ENCODE data around the gene HPSE2.

HPSE2 gene

GRCh38 chr10:98525969-98526368 lies 709.7 kb downstream of the HPSE2 start:
- no peak overlapping the region for H3K4me2 ChIP-seq (ENCODE audit: low read depth, low read length, poor library complexity, severe bottlenecking)
- H3K36me3 ChIP-seq (ENCODE audit: low read length), result no peaks in the 10 kb centered on the region
- no peak overlapping the region for H2AFZ ChIP-seq (ENCODE audit: low read depth, low read length, severe bottlenecking)
- no peaks in the 10 kb centered on the region for H3K27me3 ChIP-seq (ENCODE audit: low read length)
- no peak overlapping the region for H3K27ac ChIP-seq (ENCODE audit: low read depth, low read length)
- H3F3A ChIP-seq (ENCODE audit: insufficient read depth), result no peaks in the 10 kb centered on the region
- no peaks in the 10 kb centered on the region for H3K9me3 ChIP-seq (ENCODE audit: insufficient read depth, low read length)
- H4K20me1 ChIP-seq (ENCODE audit: low read depth, low read length), result no peaks in the 10 kb centered on the region
- TF ChIP-seq CTCF (IDR thresholded peaks at IDR 0.05; ENCODE audit: insufficient read depth, low read length, poor library complexity, severe bottlenecking) (no peak), EZH2phosphoT487 (conservative IDR thresholded peaks at IDR 0.05; ENCODE audit: low read length) (no peak)
- H3K79me2 ChIP-seq (ENCODE audit: insufficient read depth, low read length), result no peaks in the 10 kb centered on the region
- no peak overlapping the region for H3K4me3 ChIP-seq (ENCODE audit: insufficient read depth, low read length, poor library complexity, severe bottlenecking)
- no peak overlapping the region for H3K9ac ChIP-seq (ENCODE audit: low read length)
- no peaks in the 10 kb centered on the region for H3K9me2 ChIP-seq (replicated peaks; ENCODE audit: insufficient read depth, low read length)

- H2AFZ ChIP-seq (ENCODE audit: low read depth, low read length, severe bottlenecking), result no peak overlapping the region
Observed at GRCh38 chr10:98524124-98524523, 711.5 kb downstream of the HPSE2 start.

GRCh38 chr10:98519841-98520240 lies 715.8 kb downstream of the HPSE2 start:
- Histone ChIP-seq H2AFZ (ENCODE audit: low read depth, low read length, severe bottlenecking) (no peak overlapping the region), H3K4me3 (ENCODE audit: insufficient read depth, low read length, poor library complexity, severe bottlenecking) (no peak overlapping the region), H3K79me2 (ENCODE audit: insufficient read depth, low read length) (no peaks in the 10 kb centered on the region), H3K9ac (ENCODE audit: low read length) (no peak overlapping the region), H3K27me3 (ENCODE audit: low read length) (no peaks in the 10 kb centered on the region), H3K27ac (ENCODE audit: low read depth, low read length) (no peak overlapping the region), H3K9me2 (replicated peaks; ENCODE audit: insufficient read depth, low read length) (no peaks in the 10 kb centered on the region), H4K20me1 (ENCODE audit: low read depth, low read length) (no peaks in the 10 kb centered on the region), H3K9me3 (ENCODE audit: insufficient read depth, low read length) (no peaks in the 10 kb centered on the region), H3K36me3 (ENCODE audit: low read length) (no peaks in the 10 kb centered on the region), H3F3A (ENCODE audit: insufficient read depth) (no peaks in the 10 kb centered on the region), H3K4me2 (ENCODE audit: low read depth, low read length, poor library complexity, severe bottlenecking) (no peak overlapping the region)
- TF ChIP-seq EZH2phosphoT487 (conservative IDR thresholded peaks at IDR 0.05; ENCODE audit: low read length) (no peak), CTCF (IDR thresholded peaks at IDR 0.05; ENCODE audit: insufficient read depth, low read length, poor library complexity, severe bottlenecking) (no peak)

More at GRCh38 chr10:98524124-98524523, 711.5 kb downstream of the HPSE2 start:
- Histone ChIP-seq H3K36me3 (ENCODE audit: low read length) (no peaks in the 10 kb centered on the region), H3K27ac (ENCODE audit: low read depth, low read length) (no peak overlapping the region), H3K4me2 (ENCODE audit: low read depth, low read length, poor library complexity, severe bottlenecking) (no peak overlapping the region), H3F3A (ENCODE audit: insufficient read depth) (no peaks in the 10 kb centered on the region), H3K9ac (ENCODE audit: low read length) (no peak overlapping the region), H3K9me2 (replicated peaks; ENCODE audit: insufficient read depth, low read length) (no peaks in the 10 kb centered on the region), H4K20me1 (ENCODE audit: low read depth, low read length) (no peaks in the 10 kb centered on the region), H3K9me3 (ENCODE audit: insufficient read depth, low read length) (no peaks in the 10 kb centered on the region), H3K4me3 (ENCODE audit: insufficient read depth, low read length, poor library complexity, severe bottlenecking) (no peak overlapping the region), H3K27me3 (ENCODE audit: low read length) (no peaks in the 10 kb centered on the region), H3K79me2 (ENCODE audit: insufficient read depth, low read length) (no peaks in the 10 kb centered on the region)
- TF ChIP-seq EZH2phosphoT487 (conservative IDR thresholded peaks at IDR 0.05; ENCODE audit: low read length) (no peak), CTCF (IDR thresholded peaks at IDR 0.05; ENCODE audit: insufficient read depth, low read length, poor library complexity, severe bottlenecking) (no peak)
